Transverse colon (tissue), 4 donors: ENCODE data around the gene KLRC1. TPM values are rescaled to one million over a fixed set of nuclear protein-coding genes. Genes with fewer than 3 reads are reported as not detected.
A peak's percentile ranks its signal among the peaks of the same experiment; 100 is the strongest.
"Not testable (repeated sequence)": the region's sequence is repeated elsewhere in the genome, so short reads cannot be mapped to it uniquely, and the experiment has no call there.

Source experiments
- DNase-seq: peaks from one replicate; pipeline ENCODE4 v3.0.0-alpha.2; 2019
- H3K27ac ChIP-seq, 4 donors: fragments of 200-600 bp; sonication (generic); 2 replicates each; pipeline ENCODE4 v1.5.1; 2016 to 2018; ENCODE audit warnings: inconsistent platforms in 4 of 4
- H3K27me3 ChIP-seq: fragments of 200-600 bp; sonication (generic); 2 replicates; pipeline ENCODE4 v1.5.1; 2017; ENCODE audit warnings: inconsistent platforms
- H3K36me3 ChIP-seq, 4 donors: fragments of 200-600 bp; sonication (generic); 2 replicates each; pipeline ENCODE4 v1.5.1; 2017 to 2019; ENCODE audit warnings: inconsistent platforms in 4 of 4
- H3K4me1 ChIP-seq, 4 donors: fragments of 200-600 bp; sonication (generic); 2 replicates each; pipeline ENCODE4 v1.5.1; 2017 to 2020; ENCODE audit warnings: inconsistent platforms in 4 of 4
- H3K4me3 ChIP-seq, 4 donors: fragments of 200-600 bp; sonication (generic); 1 replicate in 1 of 4; 2 replicates in 3 of 4; pipeline versions ENCODE4 v1.5.1 to v1.6.1; 2017 to 2019; ENCODE audit warnings: inconsistent platforms in 4 of 4
- H3K9me3 ChIP-seq, 2 donors: fragments of 200-600 bp; sonication (generic); 2 replicates each; pipeline ENCODE4 v1.5.1; 2017 to 2019; ENCODE audit warnings: inconsistent platforms in 2 of 2
- CTCF ChIP-seq, 5 experiments: fragments of 200-600 bp in 3 of 5; fragments of 450-650 bp in 2 of 5; sonication (generic) in 3 of 5; IDR thresholded peaks; 1 replicate in 2 of 5; 2 replicates in 3 of 5; pipeline ENCODE4 v1.5.1; 2016 to 2017; ENCODE audit warnings: antibody characterized with exemption in 5 of 5, inconsistent platforms in 3 of 5, mild to moderate bottlenecking in 2 of 5, moderate library complexity in 1 of 5
- EP300 ChIP-seq: sonication (generic); formaldehyde crosslinking; IDR thresholded peaks from one replicate; pipeline ENCODE4 v1.6.1; 2017; ENCODE audit warnings: antibody characterized with exemption, low read depth
- POLR2A ChIP-seq: fragments of 450-650 bp; IDR thresholded peaks from one replicate; pipeline ENCODE4 v1.6.1; 2016; ENCODE audit warnings: antibody characterized with exemption, mild to moderate bottlenecking, moderate library complexity
- POLR2AphosphoS5 ChIP-seq, 3 donors: sonication (generic); formaldehyde crosslinking; IDR thresholded peaks; one replicate each; pipeline ENCODE4 v1.6.1; 2016; ENCODE audit warnings: antibody characterized with exemption in 3 of 3
- WGBS, 2 donors: methylation state at CpG; one replicate each; pipeline ENCODE4 v1.1.5; 2018; ENCODE audit warnings: low coverage in 1 of 2; 5-methylcytosine and 5-hydroxymethylcytosine counted together
- in situ Hi-C, 4 donors: fragments of 200-750 bp; cut with MboI; loops; one replicate each; pipeline versions ENCODE4 v1.15.0 to v1.15.1; 2017; ENCODE audit warnings: low sequenced_read_pairs in 3 of 4, low pct_ligation_motif_present in 1 of 4, low pct_unique_long_range_greater_than_20kb in 1 of 4
- intact Hi-C: fragments of 100-400 bp; cut with DNase I; formaldehyde crosslinking; loops from one replicate; pipeline ENCODE4 v1.15.1; 2023; ENCODE audit warnings: low total_unique reads
- total RNA-seq, 4 donors: library from RNA; depleted of rRNA; stranded (reverse); fragments of >200 nt; gene quantifications; one replicate each; pipeline ENCODE4 v1.1.0, GENCODE V29; 2016

Gene KLRC1
- total RNA-seq, 4 donors from 2014 or later = 1.4 to 2.6 TPM; not detected in 2

GRCh38 chr12:10397296-10397695 is 55.9 kb downstream of the KLRC1 start:
- Histone ChIP-seq H3K27ac (peak overlapping the region in 2 of 4 donors; percentile 67 to 77), H3K9me3 (no peaks in the 10 kb centered on the region), H3K27me3 (no peaks in the 10 kb centered on the region), H3K4me3 (no peak overlapping the region), H3K36me3 (no peaks in the 10 kb centered on the region), H3K4me1 (peaks cover under 1 to 34% (median 9%) of the 10 kb centered on the region in 4 donors)
- intact Hi-C loops (no loop called here), in situ Hi-C loops (no loop called here)
- DNase-seq = no peak
- 25 to 46% methylated on average over 2 of the region's 2 CpGs for WGBS, 2 donors
- TF ChIP-seq POLR2AphosphoS5 (IDR thresholded peaks at IDR 0.05) (no peak), POLR2A (no peak), EP300 (no peak), CTCF (IDR thresholded peaks at IDR 0.05) (no peak)

GRCh38 chr12:10396176-10396575 is 57.0 kb downstream of the KLRC1 start:
- in situ Hi-C loops, H3K36me3 ChIP-seq, H3K4me3 ChIP-seq, H3K27me3 ChIP-seq, intact Hi-C loops, H3K9me3 ChIP-seq, DNase-seq: not testable (repeated sequence)
- WGBS, 2 donors = 75 to 81% methylated on average over 15 of the region's 15 CpGs
- Histone ChIP-seq H3K4me1 (peaks cover 4 to 40% (median 11%) of the 10 kb centered on the region in 4 donors), H3K27ac (peak overlapping the region; percentile 67 to 77 (median 71))

Other genes with a start within 250 kb of the KLRC1 start
- gene GABARAPL1, start 240.5 kb downstream of the KLRC1 start, total RNA-seq = 10 to 100 TPM; 33.6 to 65.3 (median 59.5) TPM
- gene KLRD1, start 145.5 kb downstream of the KLRC1 start, total RNA-seq = 1 to 10 TPM in 3 of 4 donors, under 1 TPM in 1; 0.20 to 8.6 (median 2.6) TPM
- gene KLRK1, start 63.3 kb downstream of the KLRC1 start, total RNA-seq = 1 to 10 TPM in 3 of 4 donors, not detected in 1; 4.9 to 5.4 (median 5.0) TPM
- gene KLRC4, start 43.6 kb downstream of the KLRC1 start, total RNA-seq = 1 to 10 TPM in 2 of 4 donors, not detected in 2; 1.4 to 2.2 TPM
- gene KLRC3, start 32.8 kb downstream of the KLRC1 start, total RNA-seq = not detected
- gene KLRC2, start 17.4 kb downstream of the KLRC1 start, total RNA-seq = 1 to 10 TPM in 2 of 4 donors, under 1 TPM in 1, not detected in 1; 0.80 to 6.8 (median 4.0) TPM
- under 1 TPM in 1 of 4 donors, not detected in 3; 0.41 TPM for gene EIF2S3B, start 52.5 kb upstream of the KLRC1 start, total RNA-seq
- 1 to 10 TPM in 2 of 4 donors, under 1 TPM in 1, not detected in 1; 0.75 to 9.7 (median 8.1) TPM for gene MAGOHB, start 160.2 kb upstream of the KLRC1 start, total RNA-seq
- 10 to 100 TPM in 3 of 4 donors, 1 to 10 TPM in 1; 8.4 to 41.6 (median 19.2) TPM for gene STYK1, start 220.7 kb upstream of the KLRC1 start, total RNA-seq